ENCODE data around the gene RPS6KA2. TPM values are rescaled to one million over a fixed set of nuclear protein-coding genes. Genes with fewer than 3 reads are reported as not detected.

Gene RPS6KA2
- total and polyA plus RNA-seq, 2 donors (not counting 3 experiments of a cell fraction or from before 2014, with no cell fraction given), result 54.5 to 75.8 TPM

DNA sequence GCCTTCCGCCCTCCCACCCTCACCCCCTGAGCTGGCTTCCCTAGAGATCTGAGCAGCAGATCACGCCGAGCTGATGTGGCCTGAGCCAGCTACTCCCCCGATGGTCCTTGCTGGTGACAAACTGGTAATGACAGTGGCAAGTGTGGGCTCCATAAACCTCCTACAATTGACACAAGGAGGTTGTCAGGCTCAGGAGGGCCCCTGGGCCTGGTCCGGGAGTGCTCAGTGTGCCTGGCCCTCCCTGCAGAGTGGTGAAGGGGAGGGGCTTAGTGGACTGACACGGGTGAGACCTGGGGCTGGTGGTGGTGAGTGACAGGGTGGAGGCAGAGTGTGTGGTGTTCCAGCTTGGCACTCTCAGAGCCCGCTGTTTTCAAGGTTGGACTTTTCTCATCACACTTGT, 221.7 kb downstream of the RPS6KA2 start:
- no peak overlapping the region for H3K4me2 ChIP-seq (ENCODE audit: insufficient read depth, low read length)
- dilution Hi-C loops (cut with MboI; ENCODE audit: extremely low pct_ligation_motif_present, low sequenced_read_pairs), result no loop called here
- H3K4me1 ChIP-seq (ENCODE audit: control insufficient read depth, extremely low read depth, insufficient read depth, low read length), result no peaks in the 10 kb centered on the region
- no peak overlapping the region for H2AFZ ChIP-seq (ENCODE audit: low read depth, low read length)
- no TSS peak for BruUV-seq (replicated peaks)
- H3K9ac ChIP-seq (replicated peaks; ENCODE audit: extremely low read depth, insufficient read depth, low read length), result no peak overlapping the region
- ChIA-PET POLR2A (no interaction called here), CTCF (interaction anchor here (1.2 kb wide), 1 partner anchor 132 kb away, joined by 3 read pairs; no protein-coding TSS in a partner anchor)
- H3K36me3 ChIP-seq (ENCODE audit: control insufficient read depth in 2 of 2, extremely low read depth in 1 of 2, insufficient read depth in 2 of 2, low read length in 2 of 2), result peaks cover 0 to 6% of the 10 kb centered on the region in 2 experiments
- no peak for TF ChIP-seq POLR2AphosphoS5 (IDR thresholded peaks at IDR 0.05; ENCODE audit: insufficient read depth, low read depth, low read length)
- TF ChIP-seq POLR2A (IDR thresholded peaks at IDR 0.05; ENCODE audit: low read depth, low read length), result no peak
- TF ChIP-seq FOS (IDR thresholded peaks at IDR 0.05; ENCODE audit: borderline replicate concordance, insufficient read depth, low read length), result no peak
- no peak for TF ChIP-seq EZH2 (IDR thresholded peaks at IDR 0.05; ENCODE audit: borderline replicate concordance, low read depth, low read length, severe bottlenecking)
- no peak for TF ChIP-seq GATA2 (IDR thresholded peaks at IDR 0.05; ENCODE audit: insufficient read depth, insufficient read length, low read depth, low read length)
- no peak for TF ChIP-seq JUN (IDR thresholded peaks at IDR 0.05; ENCODE audit: borderline replicate concordance, insufficient read depth, insufficient read length, low read depth)
- no peak for TF ChIP-seq MYC (IDR thresholded peaks at IDR 0.05; ENCODE audit: low read depth, low read length)
- TF ChIP-seq, protein P1, sequence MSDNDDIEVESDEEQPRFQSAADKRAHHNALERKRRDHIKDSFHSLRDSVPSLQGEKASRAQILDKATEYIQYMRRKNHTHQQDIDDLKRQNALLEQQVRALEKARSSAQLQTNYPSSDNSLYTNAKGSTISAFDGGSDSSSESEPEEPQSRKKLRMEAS (IDR thresholded peaks at IDR 0.05; ENCODE audit: insufficient read depth, insufficient read length), result no peak
- FAIRE-seq (no peak), DNase-seq (ENCODE audit: low read depth, low spot score) (no peak)
- H3K79me2 ChIP-seq (ENCODE audit: control insufficient read depth, insufficient read depth, low read length), result no peaks in the 10 kb centered on the region
- no peaks in the 10 kb centered on the region for H3K9me1 ChIP-seq (replicated peaks; ENCODE audit: control insufficient read depth, extremely low read depth, insufficient read depth, low read length)
- H3K9me3 ChIP-seq (replicated peaks; ENCODE audit: control insufficient read depth, insufficient read depth, low read length), result no peaks in the 10 kb centered on the region
- intact Hi-C loops (cut with micrococcal nuclease), result loop anchor here (10.0 kb wide), 1 partner anchor 549 kb away; the partner anchor contains the start of gene RNASET2
- no peaks in the 10 kb centered on the region for H4K20me1 ChIP-seq (replicated peaks; ENCODE audit: control insufficient read depth, extremely low read depth, insufficient read depth, low read length)
- no peak overlapping the region for H3K4me3 ChIP-seq (replicated peaks in 1 of 3; ENCODE audit: insufficient read depth in 1 of 3, low read depth in 1 of 3, low read length in 3 of 3)
- H3K27ac ChIP-seq (ENCODE audit: insufficient read depth, low read depth, low read length), result no peak overlapping the region
- H3K27me3 ChIP-seq (ENCODE audit: control insufficient read depth in 2 of 2, insufficient read depth in 2 of 2, low read length in 2 of 2), result no peaks in the 10 kb centered on the region

All from endothelial cell of umbilical vein (primary cell).